ENCODE data around the gene SQOR.

SQOR gene

GRCh38 chr15:45641374-45641781, 6.5 kb downstream of the SQOR start:
- FAIRE-seq, result no peak
- no peak for TF ChIP-seq CTCF (IDR thresholded peaks at IDR 0.05; ENCODE audit: insufficient read depth, missing control alignments)

GRCh38 chr15:45641999-45642932, 7.4 kb downstream of the SQOR start:
- DNase-seq (ENCODE audit: insufficient read length, low spot score) (no peak), FAIRE-seq (no peak)
- TF ChIP-seq CTCF (IDR thresholded peaks at IDR 0.05; ENCODE audit: insufficient read depth, missing control alignments), result no peak

More at GRCh38 chr15:45641374-45641781, 6.5 kb downstream of the SQOR start:
- no peak for DNase-seq (ENCODE audit: insufficient read length, low spot score)

- no peak for FAIRE-seq
- DNase-seq (ENCODE audit: insufficient read length, low spot score), result no peak
- no peak for TF ChIP-seq CTCF (IDR thresholded peaks at IDR 0.05; ENCODE audit: insufficient read depth, missing control alignments)
Measured at GRCh38 chr15:45644437-45644836, 9.6 kb downstream of the SQOR start.

- TF ChIP-seq CTCF (IDR thresholded peaks at IDR 0.05; ENCODE audit: insufficient read depth, missing control alignments), result no peak
- FAIRE-seq, result no peak
- no peak for DNase-seq (ENCODE audit: insufficient read length, low spot score)
Measured at GRCh38 chr15:45645026-45645980, 10.5 kb downstream of the SQOR start.

- no peak for TF ChIP-seq CTCF (IDR thresholded peaks at IDR 0.05; ENCODE audit: insufficient read depth, missing control alignments)
- DNase-seq (ENCODE audit: insufficient read length, low spot score) (no peak), FAIRE-seq (no peak)
Measured at GRCh38 chr15:45646220-45646619, 11.4 kb downstream of the SQOR start.

GRCh38 chr15:45647828-45648227, 13.0 kb downstream of the SQOR start:
- FAIRE-seq (no peak), DNase-seq (ENCODE audit: insufficient read length, low spot score) (no peak)
- TF ChIP-seq CTCF (IDR thresholded peaks at IDR 0.05; ENCODE audit: insufficient read depth, missing control alignments), result no peak
